IPS-18c (cell line): Measurements from ENCODE around the gene XDH.

Source experiments
- H3K4me3 ChIP-seq: 2 replicates; pipeline ENCODE4 v1.7.0; 2013; ENCODE audit warnings: low read depth, mild to moderate bottlenecking, low read length, moderate library complexity; ENCODE audit not compliant: insufficient read depth
- H3K9me3 ChIP-seq: one replicate; pipeline ENCODE4 v1.6.1; 2013; ENCODE audit warnings: mild to moderate bottlenecking, low read length, moderate library complexity; ENCODE audit not compliant: control insufficient read depth, insufficient read depth

Gene XDH

GRCh38 chr2:31414601-31415241 is at the start of gene XDH:
TSS of gene XDH (minus strand) at chr2:31414742. CDS start at chr2:31414666, 76 bp downstream.
- H3K9me3 ChIP-seq: no peaks in the 10 kb centered on the region
- no peak within 1 kb of the TSS for H3K4me3 ChIP-seq

GRCh38 chr2:31457651-31458050 is 43.1 kb upstream of the XDH start:
- peaks cover 3% of the 10 kb centered on the region for H3K9me3 ChIP-seq
- no peak overlapping the region for H3K4me3 ChIP-seq

DNA sequence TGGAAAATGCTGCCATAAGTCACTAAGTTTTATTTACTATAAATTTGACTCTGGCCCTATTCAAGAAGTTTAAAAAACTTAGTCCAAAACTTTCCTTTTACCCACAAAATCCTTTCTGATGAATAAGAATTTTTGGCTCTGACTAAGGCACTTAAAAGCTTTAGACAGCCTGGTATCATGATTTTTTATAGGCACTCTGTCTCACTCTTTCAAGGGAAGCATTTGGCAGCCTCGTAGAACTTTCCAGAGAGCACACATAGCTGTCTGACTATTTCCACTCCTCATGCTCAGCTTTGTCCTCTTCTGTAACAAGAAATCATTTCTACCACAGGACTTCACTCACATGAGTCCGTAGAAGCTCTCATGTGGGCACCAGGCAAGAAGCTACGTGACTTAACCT is 32.3 kb upstream of the XDH start:
- Histone ChIP-seq H3K4me3 (no peak overlapping the region), H3K9me3 (peaks cover 2% of the 10 kb centered on the region)

- no peaks in the 10 kb centered on the region for H3K9me3 ChIP-seq
- H3K4me3 ChIP-seq: no peak overlapping the region
Measured at GRCh38 chr2:31442376-31442775, 27.8 kb upstream of the XDH start.

GRCh38 chr2:31440764-31441163 is 26.2 kb upstream of the XDH start:
- no peaks in the 10 kb centered on the region for H3K9me3 ChIP-seq
- H3K4me3 ChIP-seq: no peak overlapping the region

- Histone ChIP-seq H3K9me3 (no peaks in the 10 kb centered on the region), H3K4me3 (no peak overlapping the region)
Measured at GRCh38 chr2:31434911-31435310, 20.4 kb upstream of the XDH start.

DNA sequence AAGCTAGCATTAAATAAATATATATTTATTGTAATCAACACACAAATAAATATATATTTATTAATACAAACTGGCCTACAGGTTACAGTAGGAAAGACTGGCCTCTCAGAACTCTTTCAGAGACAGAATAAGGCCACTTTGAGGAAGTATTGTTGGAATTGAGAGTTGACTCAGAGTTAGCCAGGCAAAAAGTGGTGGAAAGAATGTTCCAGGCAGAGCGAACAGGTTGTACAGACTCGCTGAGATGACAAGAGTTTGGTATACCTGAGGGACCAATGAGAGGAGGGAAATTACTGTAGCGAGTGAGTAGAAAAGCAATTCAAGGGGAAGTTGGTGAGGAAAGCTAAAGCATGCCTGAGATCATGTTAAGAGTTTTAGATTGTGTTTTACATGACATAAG is 19.0 kb upstream of the XDH start:
- Histone ChIP-seq H3K9me3 (no peaks in the 10 kb centered on the region), H3K4me3 (no peak overlapping the region)

DNA sequence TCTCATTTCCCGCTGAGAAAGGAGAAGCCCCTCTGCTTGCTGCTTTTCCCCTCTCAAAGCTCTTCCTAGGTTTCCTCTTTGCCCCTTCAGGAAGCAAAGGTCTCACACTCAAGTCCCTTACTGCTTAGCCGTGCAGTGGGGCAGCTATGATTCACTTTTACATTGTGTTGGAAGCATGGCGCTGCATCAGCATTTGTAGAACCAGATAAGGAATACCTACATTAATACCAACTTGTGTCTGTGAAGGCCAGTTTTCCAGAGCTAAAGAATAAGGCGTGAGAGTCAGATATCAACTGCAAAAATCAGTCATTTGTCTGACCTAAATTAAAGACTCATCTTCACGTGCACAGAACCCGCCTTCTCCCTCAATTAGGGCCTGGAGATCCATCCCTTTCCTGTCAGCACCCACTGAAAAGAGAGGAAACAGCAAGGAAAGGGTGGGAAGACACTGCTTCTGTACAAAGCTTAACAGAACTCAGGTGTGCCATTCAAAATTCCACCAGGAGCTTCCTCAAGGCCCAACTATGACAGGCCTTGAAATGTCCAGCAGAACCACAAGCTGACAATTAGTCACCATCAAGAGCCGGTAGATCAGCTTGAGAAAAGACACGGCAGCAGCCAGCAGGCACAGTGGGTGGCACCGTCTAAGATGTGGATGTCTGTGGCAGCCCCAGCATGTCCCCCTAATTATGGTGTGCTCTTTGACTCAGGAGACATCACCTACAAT is 16.1 kb upstream of the XDH start:
- H3K9me3 ChIP-seq: no peaks in the 10 kb centered on the region
- H3K4me3 ChIP-seq: no peak overlapping the region

DNA sequence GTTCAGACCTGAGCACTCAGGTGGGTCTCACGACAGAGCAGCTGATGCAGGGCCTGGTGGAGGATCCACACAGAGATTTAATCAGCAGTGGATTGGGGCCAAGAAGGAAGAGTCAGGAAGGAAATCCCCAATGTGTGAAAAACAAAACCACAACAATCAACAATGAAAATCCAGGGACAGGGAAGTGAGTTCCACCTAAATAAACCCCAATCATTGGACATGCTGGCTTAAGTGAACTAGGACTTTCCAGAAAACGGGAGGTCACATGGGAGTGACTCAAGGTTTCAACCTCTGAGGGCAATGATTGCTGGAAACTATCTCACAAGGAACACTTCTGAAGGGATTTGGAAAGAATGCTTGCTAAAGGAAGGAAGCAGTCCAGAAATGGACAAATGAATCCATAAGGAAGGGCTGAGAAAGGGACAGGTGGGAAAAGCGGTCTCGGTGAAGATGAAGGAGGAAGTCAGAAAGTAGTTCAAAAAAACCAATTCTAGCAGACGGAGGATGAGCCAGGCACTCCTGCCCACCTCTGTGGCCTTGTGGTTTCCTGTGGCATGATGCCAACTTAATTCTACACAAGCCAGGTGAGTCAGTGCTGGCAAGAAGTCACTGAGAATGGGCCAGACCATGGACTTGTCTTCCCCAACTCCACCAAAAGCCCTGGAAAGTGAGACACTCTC is 15.4 kb upstream of the XDH start:
- Histone ChIP-seq H3K9me3 (no peaks in the 10 kb centered on the region), H3K4me3 (no peak overlapping the region)

GRCh38 chr2:31429040-31429439 is 14.5 kb upstream of the XDH start:
- H3K4me3 ChIP-seq: no peak overlapping the region
- H3K9me3 ChIP-seq: no peaks in the 10 kb centered on the region

- Histone ChIP-seq H3K4me3 (no peak overlapping the region), H3K9me3 (no peaks in the 10 kb centered on the region)
Measured at GRCh38 chr2:31428001-31428418, 13.5 kb upstream of the XDH start.

- Histone ChIP-seq H3K9me3 (no peaks in the 10 kb centered on the region), H3K4me3 (no peak overlapping the region)
Measured at GRCh38 chr2:31426096-31426495, 11.6 kb upstream of the XDH start.

GRCh38 chr2:31421634-31422033 is 7.1 kb upstream of the XDH start:
- H3K9me3 ChIP-seq: no peaks in the 10 kb centered on the region
- H3K4me3 ChIP-seq: no peak overlapping the region

- Histone ChIP-seq H3K4me3 (no peak overlapping the region), H3K9me3 (no peaks in the 10 kb centered on the region)
Measured at GRCh38 chr2:31420936-31421335, 6.4 kb upstream of the XDH start.

- Histone ChIP-seq H3K4me3 (no peak overlapping the region), H3K9me3 (no peaks in the 10 kb centered on the region)
Measured at GRCh38 chr2:31419386-31419785, 4.8 kb upstream of the XDH start.

DNA sequence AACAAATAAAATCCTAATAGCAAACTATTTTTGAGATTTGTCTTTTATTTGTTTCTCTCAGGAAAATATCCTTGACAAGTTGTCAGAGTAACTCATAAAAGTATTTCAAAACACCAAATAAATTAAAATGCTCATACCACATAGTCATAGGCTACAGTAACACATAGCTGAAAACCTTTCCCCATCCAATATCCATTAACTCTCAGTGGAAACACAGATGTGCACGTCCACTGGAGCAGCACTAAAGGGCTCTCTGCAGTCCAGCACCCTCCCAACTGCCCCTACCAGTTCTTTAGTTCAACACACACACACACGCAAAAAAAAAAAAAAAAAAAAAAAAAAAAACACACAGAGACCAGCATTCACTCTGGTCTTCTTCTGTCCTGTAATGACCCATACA is 879 bp upstream of the XDH start:
- H3K4me3 ChIP-seq: no peak overlapping the region
- H3K9me3 ChIP-seq: no peaks in the 10 kb centered on the region

- H3K4me3 ChIP-seq: no peak overlapping the region
- H3K9me3 ChIP-seq: no peaks in the 10 kb centered on the region
Measured at GRCh38 chr2:31413862-31414550, 536 bp downstream of the XDH start.

DNA sequence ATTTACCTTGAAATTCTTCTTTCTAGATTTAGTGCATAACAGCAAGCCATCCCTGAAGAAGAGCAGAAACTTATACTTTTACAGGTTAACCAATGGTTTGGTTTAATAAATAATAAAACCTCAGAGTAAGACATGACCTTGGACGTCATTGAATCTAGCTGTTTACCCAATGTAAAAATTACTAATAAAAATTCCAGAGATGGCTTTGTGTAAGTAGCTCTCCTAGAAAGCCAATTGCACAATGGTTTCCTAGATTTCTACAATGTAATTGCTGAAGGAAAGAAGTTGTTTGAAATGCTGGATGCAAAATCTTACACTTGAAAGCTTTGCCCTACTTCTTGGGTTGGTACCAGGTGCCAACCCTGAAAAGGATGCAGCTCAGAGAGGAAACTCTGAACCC is 1.5 kb downstream of the XDH start:
- no peaks in the 10 kb centered on the region for H3K9me3 ChIP-seq

More for the DNA sequence above, 1.5 kb downstream of the XDH start:
- no peak overlapping the region for H3K4me3 ChIP-seq
